Progenitor cell of endocrine pancreas (in vitro differentiated cells): ENCODE measurements around the gene RBFOX1. TPM values are rescaled to one million over a fixed set of nuclear protein-coding genes. Genes with fewer than 3 reads are reported as not detected.

Experiments used
- DNase-seq: peaks from one replicate; pipeline ENCODE4 v3.0.0; 2021; ENCODE audit warnings: low spot score; ENCODE audit not compliant: unreplicated experiment
- H3K27ac Mint-ChIP-seq: 2 replicates; pipeline ENCODE4 v1.8.0; 2021; ENCODE audit warnings: mild to moderate bottlenecking, moderate library complexity, mixed read lengths
- H3K27me3 Mint-ChIP-seq: 2 replicates; pipeline ENCODE4 v1.8.0; 2021; ENCODE audit warnings: mixed read lengths
- H3K36me3 Mint-ChIP-seq: 2 replicates; pipeline ENCODE4 v1.8.0; 2022; ENCODE audit warnings: mixed read lengths; ENCODE audit not compliant: insufficient read depth
- H3K4me1 Mint-ChIP-seq: 2 replicates; pipeline ENCODE4 v1.8.0; 2021; ENCODE audit warnings: low read depth, mixed read lengths
- H3K4me3 Mint-ChIP-seq: 2 replicates; pipeline ENCODE4 v1.8.0; 2021; ENCODE audit warnings: low read depth, mild to moderate bottlenecking, moderate library complexity, mixed read lengths
- H3K9me3 Mint-ChIP-seq: 2 replicates; pipeline ENCODE4 v1.8.0; 2021; ENCODE audit warnings: low read depth, mixed read lengths
- total RNA-seq: library from RNA; stranded (reverse); gene quantifications from 2 replicates; pipeline ENCODE4 v1.2.1, GENCODE V29; 2021
- TF ChIP-seq, protein P1 (sequence below): fragments of 200-600 bp; sonication (generic); IDR thresholded peaks from one replicate; pipeline ENCODE4 v1.5.0; 2021; ENCODE audit warnings: antibody characterized with exemption, mild to moderate bottlenecking; ENCODE audit not compliant: unreplicated experiment

The RBFOX1 gene
- total RNA-seq, 1 donor from 2014 or later, result 0.29 TPM

DNA sequence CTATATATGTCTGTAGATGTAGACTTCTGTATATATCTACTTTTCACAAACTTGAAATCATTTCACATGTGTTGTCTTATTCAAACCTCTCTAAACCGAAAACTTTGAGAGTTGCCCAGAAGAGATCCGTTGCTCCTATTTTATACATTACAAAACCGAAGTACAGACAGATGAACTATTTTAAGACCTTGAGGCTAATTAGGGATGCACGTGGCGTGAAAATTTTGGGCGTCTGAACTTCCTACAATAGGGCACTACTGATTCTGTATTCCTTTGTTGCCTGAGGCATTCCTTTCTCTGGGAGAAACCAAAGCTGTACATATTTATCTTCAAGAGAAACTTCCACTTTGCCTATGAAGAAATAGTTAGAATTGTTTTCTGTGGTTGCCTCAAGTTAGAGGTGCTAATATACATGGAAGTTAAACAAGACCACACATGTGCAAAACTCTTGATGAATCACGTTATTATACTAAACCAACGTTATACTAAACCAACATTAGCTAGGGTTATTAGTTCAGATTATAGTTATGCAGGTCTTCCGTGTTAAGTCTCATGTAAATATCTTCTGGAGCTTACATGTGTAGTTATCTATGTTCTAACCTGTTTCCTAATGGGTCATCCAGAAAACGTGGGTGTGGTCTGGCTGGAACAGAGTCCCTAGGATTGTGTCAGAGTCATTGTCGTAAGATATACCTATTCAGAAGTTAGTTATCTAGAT lies 111.2 kb downstream of the RBFOX1 start:
- H3K27ac Mint-ChIP-seq, result no peak overlapping the region
- no peak for DNase-seq
- no peaks in the 10 kb centered on the region for H3K36me3 Mint-ChIP-seq
- no peaks in the 10 kb centered on the region for H3K9me3 Mint-ChIP-seq
- peaks cover 2% of the 10 kb centered on the region for H3K4me1 Mint-ChIP-seq
- H3K27me3 Mint-ChIP-seq, result peaks cover 8% of the 10 kb centered on the region
- TF ChIP-seq, protein P1, sequence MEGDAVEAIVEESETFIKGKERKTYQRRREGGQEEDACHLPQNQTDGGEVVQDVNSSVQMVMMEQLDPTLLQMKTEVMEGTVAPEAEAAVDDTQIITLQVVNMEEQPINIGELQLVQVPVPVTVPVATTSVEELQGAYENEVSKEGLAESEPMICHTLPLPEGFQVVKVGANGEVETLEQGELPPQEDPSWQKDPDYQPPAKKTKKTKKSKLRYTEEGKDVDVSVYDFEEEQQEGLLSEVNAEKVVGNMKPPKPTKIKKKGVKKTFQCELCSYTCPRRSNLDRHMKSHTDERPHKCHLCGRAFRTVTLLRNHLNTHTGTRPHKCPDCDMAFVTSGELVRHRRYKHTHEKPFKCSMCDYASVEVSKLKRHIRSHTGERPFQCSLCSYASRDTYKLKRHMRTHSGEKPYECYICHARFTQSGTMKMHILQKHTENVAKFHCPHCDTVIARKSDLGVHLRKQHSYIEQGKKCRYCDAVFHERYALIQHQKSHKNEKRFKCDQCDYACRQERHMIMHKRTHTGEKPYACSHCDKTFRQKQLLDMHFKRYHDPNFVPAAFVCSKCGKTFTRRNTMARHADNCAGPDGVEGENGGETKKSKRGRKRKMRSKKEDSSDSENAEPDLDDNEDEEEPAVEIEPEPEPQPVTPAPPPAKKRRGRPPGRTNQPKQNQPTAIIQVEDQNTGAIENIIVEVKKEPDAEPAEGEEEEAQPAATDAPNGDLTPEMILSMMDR, result no peak
- no peak overlapping the region for H3K4me3 Mint-ChIP-seq

DNA sequence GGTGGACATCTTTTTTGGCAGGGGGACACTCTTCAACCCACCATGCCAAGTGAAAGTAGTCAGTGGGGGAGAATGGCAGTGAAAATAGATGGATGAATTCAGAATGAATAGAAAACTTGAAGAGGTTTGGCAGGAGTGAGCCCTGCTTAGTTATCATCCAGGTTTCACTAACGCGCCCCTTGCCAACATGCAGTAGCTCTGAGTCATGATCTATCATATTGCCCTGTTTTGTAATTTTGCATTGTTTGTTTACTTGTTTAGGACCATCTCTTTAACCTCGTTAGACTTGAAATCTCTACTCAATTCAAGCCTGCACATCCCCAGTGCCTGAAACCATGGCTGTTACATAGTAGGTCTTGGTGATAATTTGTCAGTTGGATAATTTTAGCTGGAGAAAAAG lies 116.7 kb downstream of the RBFOX1 start:
- peaks cover 5% of the 10 kb centered on the region for H3K4me1 Mint-ChIP-seq
- DNase-seq, result no peak
- peaks cover 5% of the 10 kb centered on the region for H3K27me3 Mint-ChIP-seq
- no peaks in the 10 kb centered on the region for H3K36me3 Mint-ChIP-seq
- TF ChIP-seq, protein P1, result no peak
- no peaks in the 10 kb centered on the region for H3K9me3 Mint-ChIP-seq
- H3K27ac Mint-ChIP-seq, result no peak overlapping the region
- no peak overlapping the region for H3K4me3 Mint-ChIP-seq

DNA sequence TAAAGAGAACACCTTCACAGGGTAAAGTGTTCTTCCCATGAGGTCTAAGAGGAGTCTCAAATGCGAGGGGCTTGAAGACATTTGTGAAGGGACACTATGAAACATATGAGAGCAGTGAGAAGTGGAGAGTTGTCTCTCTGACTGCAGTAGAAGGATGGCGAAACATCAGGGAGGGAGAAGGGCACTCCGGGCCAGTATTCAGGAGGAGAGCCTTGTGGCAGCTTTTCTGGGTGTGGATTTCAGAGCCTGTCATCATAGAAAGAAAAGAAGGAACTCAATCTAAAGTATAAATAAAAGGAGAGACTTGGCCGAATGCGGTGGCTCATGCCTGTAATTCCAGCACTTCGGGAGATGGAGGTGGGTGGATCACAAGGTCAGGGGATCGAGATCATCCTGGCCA lies 117.2 kb downstream of the RBFOX1 start:
- Mint-ChIP-seq H3K27me3 (peaks cover 5% of the 10 kb centered on the region), H3K4me1 (peaks cover 5% of the 10 kb centered on the region), H3K9me3 (no peaks in the 10 kb centered on the region), H3K27ac (no peak overlapping the region), H3K4me3 (no peak overlapping the region), H3K36me3 (no peaks in the 10 kb centered on the region)
- TF ChIP-seq, protein P1, result no peak
- no peak for DNase-seq

DNA sequence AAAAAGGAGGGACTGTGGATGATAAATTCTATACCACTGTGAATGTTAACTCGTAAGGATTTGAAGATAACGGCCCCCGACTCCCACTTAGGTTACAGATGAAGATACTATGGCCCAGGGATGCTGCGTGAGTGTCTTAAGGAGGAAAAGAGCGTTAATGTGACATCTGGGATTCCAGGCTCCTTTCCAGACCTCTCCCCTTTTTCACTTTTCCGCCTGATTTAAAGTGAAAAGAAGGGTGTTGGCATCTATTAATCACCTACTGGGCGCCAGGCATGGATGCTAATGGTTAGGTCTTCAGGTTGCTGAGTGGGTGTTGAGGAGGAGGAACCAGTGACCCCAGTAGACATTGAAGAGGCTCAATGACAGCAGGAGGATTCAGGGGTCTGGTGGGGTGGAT lies 117.8 kb downstream of the RBFOX1 start:
- Mint-ChIP-seq H3K4me1 (peaks cover 5% of the 10 kb centered on the region), H3K4me3 (no peak overlapping the region), H3K27ac (no peak overlapping the region), H3K9me3 (no peaks in the 10 kb centered on the region), H3K27me3 (peaks cover 5% of the 10 kb centered on the region), H3K36me3 (no peaks in the 10 kb centered on the region)
- TF ChIP-seq, protein P1, result no peak
- DNase-seq, result no peak

DNA sequence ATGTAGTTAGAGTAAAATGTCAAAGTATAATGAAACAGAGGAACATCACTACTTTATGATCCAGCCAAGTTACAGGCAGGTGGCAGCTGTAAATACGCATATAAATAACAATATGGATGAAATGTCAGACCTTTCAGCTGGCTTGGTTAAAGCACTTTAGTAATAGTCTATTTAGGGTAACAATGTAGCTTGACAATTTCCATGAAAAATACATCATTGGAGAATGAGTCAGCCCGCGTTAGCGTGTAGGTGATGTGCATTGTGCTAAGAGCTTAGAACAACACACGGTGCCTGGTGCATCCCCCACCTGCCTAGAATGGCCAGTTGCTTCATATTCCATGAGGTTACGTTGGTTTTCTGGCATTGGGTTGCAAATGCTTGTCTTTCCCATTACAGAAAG lies 119.4 kb downstream of the RBFOX1 start:
- Mint-ChIP-seq H3K27ac (no peak overlapping the region), H3K4me3 (no peak overlapping the region), H3K9me3 (no peaks in the 10 kb centered on the region), H3K4me1 (peaks cover 3% of the 10 kb centered on the region), H3K36me3 (no peaks in the 10 kb centered on the region), H3K27me3 (peaks cover 5% of the 10 kb centered on the region)
- TF ChIP-seq, protein P1, result no peak
- no peak for DNase-seq
